ENCODE results near the gene EEF2.

GRCh38 chr19:3954107-3954506 is 31.2 kb downstream of the EEF2 start:
- TF ChIP-seq, protein P1, sequence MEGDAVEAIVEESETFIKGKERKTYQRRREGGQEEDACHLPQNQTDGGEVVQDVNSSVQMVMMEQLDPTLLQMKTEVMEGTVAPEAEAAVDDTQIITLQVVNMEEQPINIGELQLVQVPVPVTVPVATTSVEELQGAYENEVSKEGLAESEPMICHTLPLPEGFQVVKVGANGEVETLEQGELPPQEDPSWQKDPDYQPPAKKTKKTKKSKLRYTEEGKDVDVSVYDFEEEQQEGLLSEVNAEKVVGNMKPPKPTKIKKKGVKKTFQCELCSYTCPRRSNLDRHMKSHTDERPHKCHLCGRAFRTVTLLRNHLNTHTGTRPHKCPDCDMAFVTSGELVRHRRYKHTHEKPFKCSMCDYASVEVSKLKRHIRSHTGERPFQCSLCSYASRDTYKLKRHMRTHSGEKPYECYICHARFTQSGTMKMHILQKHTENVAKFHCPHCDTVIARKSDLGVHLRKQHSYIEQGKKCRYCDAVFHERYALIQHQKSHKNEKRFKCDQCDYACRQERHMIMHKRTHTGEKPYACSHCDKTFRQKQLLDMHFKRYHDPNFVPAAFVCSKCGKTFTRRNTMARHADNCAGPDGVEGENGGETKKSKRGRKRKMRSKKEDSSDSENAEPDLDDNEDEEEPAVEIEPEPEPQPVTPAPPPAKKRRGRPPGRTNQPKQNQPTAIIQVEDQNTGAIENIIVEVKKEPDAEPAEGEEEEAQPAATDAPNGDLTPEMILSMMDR (conservative IDR thresholded peaks at IDR 0.05; ENCODE audit: low read depth, low read length): no peak
- TF ChIP-seq EZH2 (IDR thresholded peaks at IDR 0.05; ENCODE audit: borderline replicate concordance, low read depth, low read length, poor library complexity, severe bottlenecking): no peak

Measured in A673 (cell line).